GM12892 (cell line): ENCODE data around the gene SUPT20H.

Experiments
- POLR2A ChIP-seq: IDR thresholded peaks from 2 replicates; pipeline ENCODE4 v1.6.1; 2011; ENCODE audit warnings: low read depth, low read length, control low read depth
- POLR2AphosphoS5 ChIP-seq: IDR thresholded peaks from 2 replicates; pipeline ENCODE4 v1.6.1; 2011; ENCODE audit warnings: low read depth, low read length, control low read depth
- TAF1 ChIP-seq: IDR thresholded peaks from 2 replicates; pipeline ENCODE4 v1.6.1; 2011; ENCODE audit warnings: low read depth, mild to moderate bottlenecking, control low read depth, low read length, borderline replicate concordance

DNA sequence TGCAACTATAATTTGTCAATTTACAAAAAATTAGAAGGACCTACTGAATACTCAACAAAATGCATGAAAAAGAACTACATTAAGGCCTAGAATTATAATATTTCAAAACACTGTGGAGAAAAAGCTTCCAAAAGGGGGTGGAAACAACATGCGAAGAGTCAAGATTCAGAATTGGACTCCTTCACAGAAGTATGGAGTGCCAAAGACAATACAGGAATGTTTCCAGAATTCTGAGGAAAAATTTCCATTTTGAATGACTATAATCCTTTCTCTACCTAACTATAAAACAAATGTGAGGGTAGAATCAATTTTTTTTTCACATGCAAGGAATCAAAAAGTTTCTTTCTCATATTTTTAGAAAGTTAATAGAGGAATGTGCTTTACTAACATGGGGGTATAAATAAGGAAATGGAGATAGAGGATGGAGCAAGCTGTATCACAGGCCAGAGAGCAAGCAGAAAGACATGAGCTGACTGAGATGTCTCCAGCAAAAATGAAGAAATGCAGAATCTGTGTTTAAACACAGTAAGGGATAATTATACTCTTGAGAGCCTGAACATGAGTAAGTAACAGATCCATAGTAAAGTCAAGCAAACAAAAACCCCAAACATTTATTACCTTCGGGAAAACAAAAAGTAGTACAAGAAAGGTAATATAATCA, 99.9 kb downstream of the SUPT20H start:
- TF ChIP-seq POLR2AphosphoS5 (no peak), TAF1 (no peak), POLR2A (no peak)
